ENCODE data around the gene SLC17A5.
A peak's percentile ranks its signal among the peaks of the same experiment; 100 is the strongest.
"Not testable (repeated sequence)": the region's sequence is repeated elsewhere in the genome, so short reads cannot be mapped to it uniquely, and the experiment has no call there.

The SLC17A5 gene

DNA sequence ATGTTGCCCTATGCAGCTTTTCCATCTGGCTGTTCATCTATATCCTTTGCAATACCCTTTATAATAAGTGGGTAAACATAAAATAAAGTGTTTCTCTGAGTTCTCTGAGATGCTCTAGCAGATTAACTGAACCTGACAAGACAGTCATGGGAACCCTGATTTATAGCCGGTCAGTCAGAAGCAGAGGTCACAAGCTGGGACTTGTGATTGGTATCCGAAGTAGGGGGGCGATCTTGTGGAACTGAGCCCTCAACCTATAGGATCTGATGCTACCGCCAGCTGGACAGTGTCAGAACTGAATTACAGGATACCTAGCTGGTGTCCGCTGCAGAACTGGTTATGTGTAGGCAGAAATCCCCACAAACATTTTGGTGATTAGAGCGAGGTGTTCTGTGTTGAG lies 39.0 kb downstream of the SLC17A5 start:
- no peak for DNase-seq (ENCODE audit: low read depth, low spot score)

DNA sequence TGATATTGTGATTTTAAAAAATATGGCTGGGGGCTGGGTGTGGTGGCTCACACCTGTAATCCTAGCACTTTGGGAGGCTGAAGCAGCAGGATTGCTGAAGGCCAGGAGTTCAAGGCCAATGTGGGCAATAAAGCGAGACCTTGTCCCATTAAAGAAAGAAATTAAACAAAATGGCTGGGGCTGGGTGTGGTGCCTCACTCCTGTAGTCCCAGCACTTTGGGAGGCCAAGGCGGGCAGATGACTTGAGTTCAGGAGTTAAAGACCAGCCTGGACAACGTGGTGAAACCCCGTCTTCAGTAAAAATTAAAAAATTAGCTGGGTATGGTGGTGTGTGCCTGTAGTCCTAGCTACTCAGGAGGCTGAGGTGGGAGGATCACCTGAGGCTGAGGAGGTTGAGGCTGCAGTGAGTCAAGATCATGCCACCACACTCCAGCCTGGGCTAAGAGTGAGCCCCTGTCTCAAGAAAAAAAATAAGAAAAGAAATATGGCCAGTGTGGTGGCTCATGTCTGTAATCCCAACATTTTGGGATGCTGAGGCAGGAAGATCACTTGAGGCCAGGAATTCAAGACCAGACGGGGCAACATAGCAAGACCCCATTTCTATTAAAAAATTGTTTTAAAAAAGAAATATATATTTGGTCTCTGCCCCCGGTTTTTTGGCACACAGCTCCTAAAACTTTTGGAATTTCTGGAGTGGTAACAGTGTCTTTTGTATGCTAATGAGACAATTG lies 39.8 kb downstream of the SLC17A5 start:
- no peak for DNase-seq (ENCODE audit: low read depth, low spot score)

DNA sequence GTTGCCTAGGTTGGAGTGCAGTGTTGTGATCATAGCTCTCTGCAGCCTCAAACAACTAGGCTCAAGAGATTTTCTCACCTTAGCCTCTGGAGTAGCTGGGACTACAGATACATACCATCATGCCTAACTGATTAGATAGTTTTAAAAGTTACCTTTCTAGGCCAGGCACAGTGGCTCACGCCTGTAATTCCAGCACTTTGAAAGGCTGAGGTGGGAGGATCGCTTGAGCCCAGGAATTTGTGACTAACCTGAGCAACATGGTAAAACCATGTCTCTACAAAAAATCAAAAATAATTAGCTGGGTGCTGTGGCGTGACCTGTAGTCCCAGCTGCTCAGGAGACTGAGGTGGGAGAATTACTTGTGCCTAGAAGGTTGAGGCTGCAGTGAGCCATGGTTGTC lies 41.2 kb downstream of the SLC17A5 start:
- no peak for DNase-seq (ENCODE audit: low read depth, low spot score)

DNA sequence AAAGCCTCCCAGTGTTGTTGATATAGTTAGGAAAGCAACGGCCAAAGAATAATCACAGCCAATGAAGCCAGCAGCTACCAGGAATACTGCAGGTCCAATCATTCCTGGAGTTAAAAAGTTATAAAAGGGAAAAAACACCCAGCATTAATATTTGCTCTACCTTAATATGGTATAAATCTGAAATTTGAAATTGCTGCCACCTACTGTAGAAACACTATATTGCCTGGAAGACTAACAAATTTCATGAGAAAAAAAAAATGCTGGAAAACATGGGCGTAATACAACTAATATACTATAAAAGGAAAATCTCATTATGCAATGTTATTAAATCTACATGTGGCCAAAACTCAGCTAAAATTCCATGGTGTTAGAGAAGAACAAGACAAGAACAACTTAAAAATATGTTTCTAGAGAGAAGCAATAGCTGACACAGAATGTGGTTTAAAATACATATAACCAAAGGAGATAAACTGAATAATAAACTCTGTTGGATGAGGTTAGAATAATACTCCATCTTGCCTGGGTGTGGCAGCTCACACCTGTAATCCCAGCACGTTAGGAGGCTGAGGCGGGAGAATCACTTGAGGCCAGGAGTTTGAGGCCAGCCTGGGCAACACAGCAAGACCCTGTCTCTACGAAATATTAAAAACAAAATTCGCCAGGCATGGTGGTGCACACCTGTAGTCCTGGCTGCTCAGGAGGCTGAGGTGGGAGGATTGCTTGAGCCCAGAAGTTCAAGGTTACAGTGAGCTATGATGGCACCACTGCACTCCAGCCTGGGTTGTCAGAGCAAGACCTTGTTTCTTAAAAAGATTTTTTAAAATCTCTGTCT lies 43.1 kb downstream of the SLC17A5 start:
- no peak for DNase-seq (ENCODE audit: low read depth, low spot score)

DNA sequence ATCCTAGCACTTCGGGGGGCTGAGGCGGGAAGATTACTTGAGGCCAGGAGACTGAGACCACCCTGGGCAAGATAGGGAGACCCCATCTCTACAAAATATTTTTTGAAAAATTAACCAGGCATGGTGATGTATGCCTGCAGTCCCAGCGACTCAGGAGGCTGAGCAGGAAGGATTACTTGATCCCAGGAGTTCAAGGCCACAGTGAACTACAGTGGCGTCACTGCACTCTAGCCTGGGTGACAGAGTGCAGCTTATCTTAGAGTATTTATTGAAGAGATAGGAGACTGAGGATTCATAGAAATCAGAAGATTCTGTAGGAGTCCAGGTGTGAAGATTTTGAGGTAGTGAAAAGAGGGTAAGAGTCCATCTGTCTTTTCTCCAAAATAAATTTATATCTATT lies 45.0 kb downstream of the SLC17A5 start:
- DNase-seq (ENCODE audit: low read depth, low spot score): no peak

DNA sequence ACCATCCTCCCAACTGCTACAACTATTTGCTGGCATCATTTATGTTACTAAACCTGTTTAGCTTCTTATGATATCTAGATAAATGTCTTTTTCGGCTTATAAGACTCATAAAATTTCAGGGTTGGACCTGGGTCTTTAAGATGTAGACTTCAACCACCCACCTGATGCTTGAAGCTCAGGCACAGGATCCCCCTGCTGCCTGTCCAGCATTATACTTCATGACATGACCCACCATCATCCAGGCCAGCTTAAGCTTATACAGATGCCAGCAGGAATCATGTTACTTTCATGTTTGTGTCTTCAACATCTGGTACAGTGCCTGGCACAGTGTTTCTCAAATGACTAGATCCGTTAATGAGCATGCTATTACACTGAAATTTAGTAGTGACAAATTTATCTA lies 47.4 kb downstream of the SLC17A5 start:
- no peak for DNase-seq (ENCODE audit: low read depth, low spot score)

DNA sequence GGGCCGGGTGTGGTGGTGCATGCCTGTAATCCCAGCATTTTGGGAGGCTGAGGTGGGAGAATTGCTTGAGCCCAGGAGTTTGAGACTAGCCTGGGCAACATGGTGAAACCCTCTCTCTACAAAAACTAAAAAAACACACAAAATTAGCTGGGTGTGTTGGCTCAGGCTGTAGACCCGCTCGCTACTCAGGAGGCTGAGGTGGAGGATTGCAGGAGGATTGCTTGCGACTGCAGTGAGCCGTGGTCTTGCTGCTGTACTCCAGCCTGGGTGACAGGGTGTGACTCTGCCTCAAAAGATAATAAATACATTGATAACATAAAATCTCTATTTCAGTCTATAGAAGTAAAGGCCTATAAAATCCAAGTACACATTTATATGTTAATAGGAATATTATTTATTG lies 49.3 kb downstream of the SLC17A5 start:
- DNase-seq (ENCODE audit: low read depth, low spot score): no peak

DNA sequence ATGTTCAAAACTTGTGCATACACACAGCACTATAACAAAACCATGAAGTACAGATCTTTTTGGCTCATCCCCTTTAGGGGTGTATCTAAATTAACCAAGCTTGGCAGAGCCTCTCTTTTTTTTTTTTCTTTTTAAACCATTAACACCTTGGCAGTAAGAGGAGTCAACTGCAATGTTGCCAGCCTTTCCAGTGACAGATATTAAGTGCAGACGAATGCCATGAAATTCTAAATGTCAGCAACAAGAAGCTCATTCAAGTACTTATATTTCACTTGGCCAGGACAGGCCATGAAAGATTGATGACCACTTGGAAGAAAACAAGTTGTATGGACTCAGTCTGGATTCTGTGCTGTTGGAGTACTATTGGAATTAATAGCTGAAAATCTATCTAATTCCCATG lies 49.8 kb downstream of the SLC17A5 start:
- DNase-seq (ENCODE audit: low read depth, low spot score): no peak

DNA sequence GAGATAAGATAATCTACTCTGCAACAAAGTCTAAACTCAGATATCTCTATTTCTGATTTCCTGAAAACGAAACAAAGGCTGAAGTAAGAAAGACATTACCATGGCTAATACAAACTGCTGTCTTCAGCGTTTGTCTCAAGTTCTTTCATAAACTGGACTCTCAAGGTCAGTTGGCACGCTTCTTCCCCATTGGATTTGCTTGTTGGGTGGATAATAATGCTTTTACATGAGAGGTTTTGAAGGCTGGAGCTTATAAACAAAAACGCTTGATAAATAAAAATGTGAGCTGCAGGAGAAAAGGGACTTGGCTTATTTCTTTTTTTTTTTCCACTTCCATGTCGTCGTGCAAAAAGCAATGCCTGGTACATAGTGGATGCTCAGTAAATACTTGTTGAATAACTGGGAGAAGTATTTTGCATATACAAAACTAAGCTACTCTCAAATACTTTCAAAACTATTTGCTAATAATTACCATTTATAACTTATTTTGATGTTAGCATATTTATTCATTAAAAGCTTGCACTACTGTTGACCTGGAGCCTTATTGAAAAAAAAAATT lies 67.3 kb downstream of the SLC17A5 start:
- no peak for DNase-seq (ENCODE audit: low read depth, low spot score)

DNA sequence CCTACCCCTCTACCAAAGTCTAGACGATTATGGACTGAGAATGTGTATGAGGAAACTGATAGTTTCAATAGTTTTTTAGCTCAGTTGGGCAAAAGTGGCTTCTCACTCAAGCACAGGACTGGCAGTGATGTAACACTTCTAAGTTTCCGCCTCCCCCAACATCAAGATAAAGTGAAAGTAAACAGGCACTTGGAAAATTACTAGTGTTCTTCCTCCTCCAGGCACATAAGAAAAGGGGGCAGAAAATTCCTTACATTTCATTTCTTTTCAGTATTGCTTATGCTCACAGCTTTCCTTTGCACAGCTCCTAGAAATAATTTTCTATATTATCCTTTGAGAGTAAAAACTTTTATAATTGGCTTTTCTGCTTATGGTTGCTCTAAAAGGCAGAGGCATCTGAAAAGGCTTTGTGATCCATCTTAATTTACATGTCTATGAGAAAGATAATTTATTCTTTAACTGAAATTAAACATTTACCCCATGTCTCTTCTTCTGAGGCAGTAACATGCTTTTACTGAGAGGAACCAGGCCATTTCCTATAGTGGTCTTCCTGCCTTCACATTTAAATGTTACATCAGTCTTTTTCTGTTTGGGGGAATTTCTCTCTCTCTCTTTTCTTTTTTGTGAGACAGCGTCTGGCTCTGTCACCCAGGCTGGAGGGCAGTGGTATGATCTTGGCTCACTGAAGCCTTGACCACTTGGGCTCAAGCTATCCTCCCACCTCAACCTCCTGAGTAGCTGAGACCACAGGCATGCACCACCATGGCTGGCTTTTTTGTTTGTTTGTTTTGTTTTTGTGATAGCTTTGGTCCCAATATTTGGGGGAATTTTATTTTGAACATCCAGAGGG lies 68.0 kb downstream of the SLC17A5 start:
- DNase-seq (ENCODE audit: low read depth, low spot score): no peak

DNA sequence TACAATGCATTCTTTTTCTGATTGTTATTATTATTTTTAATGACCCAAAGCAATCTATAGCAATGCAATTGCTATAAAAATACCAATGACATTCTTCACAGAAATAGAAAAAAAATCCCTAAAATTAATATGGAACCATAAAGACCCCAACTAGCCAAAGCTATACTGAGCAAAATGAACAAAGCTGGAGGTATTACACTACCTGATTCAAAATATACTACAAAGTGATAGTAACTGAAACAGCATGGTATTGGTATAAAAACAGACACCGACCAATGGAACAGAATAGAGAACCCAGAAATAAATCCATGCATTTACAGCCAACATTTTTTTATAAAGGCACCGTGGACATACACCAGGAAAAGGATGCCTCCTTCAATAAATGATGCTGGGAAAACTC lies 72.5 kb downstream of the SLC17A5 start:
- no peak for DNase-seq (ENCODE audit: low read depth, low spot score)

DNA sequence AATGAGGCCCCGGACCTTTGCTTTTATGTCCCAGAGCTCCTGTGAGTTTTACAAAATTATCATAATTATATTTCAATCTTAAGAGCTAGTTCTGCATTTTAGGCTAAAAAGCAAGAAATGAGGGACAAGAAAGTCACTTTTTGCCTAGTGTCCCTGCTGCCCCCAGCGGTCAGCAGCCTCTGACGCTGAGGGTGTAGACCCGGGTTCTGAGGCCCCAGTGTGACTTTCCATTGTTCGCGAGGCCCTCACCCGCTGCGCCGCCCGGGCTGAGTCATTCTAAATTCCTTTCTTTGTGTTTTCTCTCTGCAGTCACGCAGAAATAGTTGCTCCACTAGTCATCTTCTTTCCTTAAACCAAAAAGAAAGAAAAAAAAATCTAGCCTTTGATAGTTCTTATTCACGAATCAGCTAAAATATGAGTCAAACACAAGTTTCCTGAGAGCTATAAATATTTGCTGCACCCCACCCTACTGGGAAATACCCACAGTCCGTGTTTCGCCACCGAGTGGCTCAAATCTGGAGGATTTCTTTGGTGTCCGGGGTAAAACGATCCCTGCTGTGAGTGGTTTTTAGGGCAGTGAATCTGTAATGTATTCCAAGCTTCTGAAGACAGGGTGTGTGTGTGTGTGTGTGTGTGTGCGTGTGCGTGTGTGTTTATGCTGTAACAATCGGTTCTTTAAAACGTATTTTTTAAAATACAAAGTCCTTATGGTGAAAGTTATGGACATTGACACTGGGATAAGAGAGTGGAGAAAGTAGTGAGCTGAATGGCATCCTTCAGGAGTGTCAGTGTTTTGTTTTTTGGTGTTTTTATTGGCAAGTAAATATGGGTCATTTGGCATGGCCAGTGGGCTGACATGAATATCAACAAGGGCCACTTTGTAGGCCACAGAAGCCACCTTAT lies 73.3 kb downstream of the SLC17A5 start:
- DNase-seq (ENCODE audit: low read depth, low spot score): peak; percentile 58

DNA sequence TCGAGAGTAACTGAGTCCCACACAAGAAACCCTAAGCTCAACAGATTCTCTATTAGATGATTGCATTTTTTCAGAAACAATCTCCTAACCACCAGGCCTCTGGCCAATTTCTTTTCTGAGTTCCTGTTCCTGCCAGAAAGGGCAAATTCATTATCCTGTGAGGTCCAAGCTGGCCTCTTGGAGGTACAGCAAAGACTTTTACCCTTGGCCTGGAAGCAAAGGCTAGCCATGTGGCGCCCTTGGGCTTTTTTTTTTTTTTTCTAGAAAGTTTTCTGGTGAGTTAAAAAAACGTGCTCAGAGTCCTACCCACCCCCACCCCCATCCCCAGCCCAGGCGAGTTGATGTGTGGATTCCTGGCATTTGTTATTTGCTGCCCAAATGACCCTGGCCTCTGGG lies 73.9 kb downstream of the SLC17A5 start:
- no peak for DNase-seq (ENCODE audit: low read depth, low spot score)

DNA sequence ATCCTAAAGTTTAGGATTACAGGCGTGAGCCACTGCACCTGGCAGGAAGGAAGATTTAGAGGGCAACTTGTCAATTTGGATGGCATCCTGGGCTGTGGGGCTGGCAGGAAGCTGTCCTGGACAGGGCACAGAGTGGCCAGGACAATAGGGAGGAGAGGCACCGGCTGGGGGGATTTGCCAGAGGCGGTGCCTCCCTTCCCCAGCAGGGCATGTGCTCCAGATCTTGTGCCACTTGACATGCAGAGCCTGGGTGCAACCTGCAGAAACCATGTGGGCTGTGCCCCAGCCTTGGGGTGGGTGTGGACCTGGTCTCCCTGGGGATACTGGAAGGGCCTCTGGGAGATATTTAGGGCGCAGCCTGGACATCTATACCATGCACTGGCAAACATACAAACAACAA lies 74.4 kb downstream of the SLC17A5 start:
- DNase-seq (ENCODE audit: low read depth, low spot score): no peak

DNA sequence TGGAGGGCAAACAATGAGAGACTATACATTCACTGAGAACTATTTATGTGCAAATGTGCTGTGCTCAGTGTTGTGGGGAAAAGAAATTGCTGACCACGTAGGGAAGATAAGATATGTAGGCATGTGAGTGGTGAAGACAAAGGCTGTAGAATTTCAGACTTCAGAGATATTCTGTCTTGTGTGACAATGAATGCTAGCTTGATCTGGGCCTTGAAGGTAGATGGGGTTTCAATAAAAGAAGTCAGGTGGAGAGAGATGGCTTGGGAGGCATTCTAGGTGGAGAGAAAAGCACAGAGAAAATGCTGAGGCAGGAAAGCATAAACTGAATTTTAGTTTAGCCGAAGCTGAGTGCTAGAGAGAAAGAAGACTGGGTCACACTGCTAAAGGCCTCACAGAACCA lies 76.1 kb downstream of the SLC17A5 start:
- no peak for DNase-seq (ENCODE audit: low read depth, low spot score)

DNA sequence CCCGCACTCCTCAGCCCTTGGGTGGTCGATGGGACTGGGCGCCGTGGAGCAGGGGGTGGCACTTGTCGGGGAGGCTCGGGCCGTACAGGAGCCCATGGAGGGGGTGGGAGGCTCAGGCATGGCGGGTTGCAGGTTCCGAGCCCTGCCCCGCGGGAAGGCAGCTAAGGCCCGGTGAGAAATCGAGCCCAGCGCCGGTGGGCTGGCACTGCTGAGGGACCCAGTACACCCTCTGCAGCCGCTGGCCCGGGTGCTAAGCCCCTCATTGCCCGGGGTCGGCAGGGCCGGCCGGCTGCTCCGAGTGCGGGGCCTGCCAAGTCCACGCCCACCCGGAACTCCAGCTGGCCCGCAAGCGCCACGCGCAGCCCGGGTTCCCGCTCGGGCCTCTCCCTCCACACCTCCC lies 81.3 kb downstream of the SLC17A5 start:
- not testable (repeated sequence) for DNase-seq (ENCODE audit: low read depth, low spot score)

DNA sequence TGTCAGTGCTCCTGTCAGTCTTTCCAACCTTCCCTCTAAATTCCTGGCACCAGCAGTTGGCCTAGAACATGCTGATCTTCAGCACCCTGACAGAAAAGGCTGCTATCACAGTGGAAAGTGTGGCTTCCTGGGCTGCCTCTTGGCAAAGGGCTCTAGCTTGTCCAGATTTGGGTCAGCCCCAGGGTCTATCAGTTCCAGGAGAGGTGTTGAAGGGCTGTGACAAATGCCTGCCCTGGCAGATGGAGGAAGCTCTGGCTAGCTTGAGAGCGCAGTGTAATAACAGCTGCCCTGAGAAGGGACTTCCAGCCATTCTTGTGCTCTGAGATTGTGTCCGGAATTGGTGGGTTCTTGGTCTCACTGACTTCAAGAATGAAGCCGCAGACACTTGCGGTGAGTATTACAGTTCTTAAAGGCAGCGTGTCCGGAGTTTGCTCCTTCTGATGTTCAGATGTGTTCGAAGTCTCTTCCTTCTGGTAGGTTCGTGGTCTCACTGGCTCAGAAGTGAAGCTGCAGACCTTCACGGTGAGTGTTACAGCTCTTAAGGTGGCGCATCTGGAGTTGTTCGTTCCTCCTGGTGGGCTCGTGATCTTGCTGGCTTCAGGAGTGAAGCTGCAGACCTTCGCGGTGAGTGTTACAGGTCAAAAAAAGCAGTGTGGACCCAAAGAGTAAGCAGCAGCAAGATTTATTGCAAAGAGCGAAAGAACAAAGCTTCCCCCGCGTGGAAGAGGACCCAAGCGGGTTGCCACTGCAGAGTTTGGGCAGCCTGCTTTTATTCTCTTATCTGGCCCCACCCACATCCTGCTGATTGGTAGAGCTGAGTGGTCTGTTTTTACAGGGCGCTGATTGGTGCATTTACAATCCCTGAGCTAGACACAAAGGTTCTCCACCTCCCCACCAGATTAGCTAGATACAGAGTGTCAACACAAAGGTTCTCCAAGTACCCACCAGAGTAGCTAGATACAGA lies 82.3 kb downstream of the SLC17A5 start:
- not testable (repeated sequence) for DNase-seq (ENCODE audit: low read depth, low spot score)

DNA sequence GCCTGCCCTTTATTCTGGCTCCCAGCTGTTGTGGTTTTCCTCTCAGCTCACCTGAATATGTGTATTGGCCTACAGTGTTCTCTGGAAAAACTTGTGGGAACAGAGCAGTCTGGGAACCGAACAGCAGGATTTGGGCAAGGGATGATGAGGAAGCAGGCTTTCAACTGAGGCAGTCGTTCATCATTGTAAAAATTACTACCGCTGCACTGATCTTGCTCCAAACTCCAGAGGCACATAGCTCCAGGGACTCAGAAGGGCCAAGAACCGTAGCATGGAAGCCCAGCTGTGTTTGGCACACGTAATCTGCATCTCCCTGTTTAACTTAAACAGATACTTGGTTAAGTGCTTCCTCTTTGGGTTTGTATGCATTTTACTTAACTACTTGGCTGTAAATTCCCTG lies 84.7 kb downstream of the SLC17A5 start:
- DNase-seq (ENCODE audit: low read depth, low spot score): no peak

DNA sequence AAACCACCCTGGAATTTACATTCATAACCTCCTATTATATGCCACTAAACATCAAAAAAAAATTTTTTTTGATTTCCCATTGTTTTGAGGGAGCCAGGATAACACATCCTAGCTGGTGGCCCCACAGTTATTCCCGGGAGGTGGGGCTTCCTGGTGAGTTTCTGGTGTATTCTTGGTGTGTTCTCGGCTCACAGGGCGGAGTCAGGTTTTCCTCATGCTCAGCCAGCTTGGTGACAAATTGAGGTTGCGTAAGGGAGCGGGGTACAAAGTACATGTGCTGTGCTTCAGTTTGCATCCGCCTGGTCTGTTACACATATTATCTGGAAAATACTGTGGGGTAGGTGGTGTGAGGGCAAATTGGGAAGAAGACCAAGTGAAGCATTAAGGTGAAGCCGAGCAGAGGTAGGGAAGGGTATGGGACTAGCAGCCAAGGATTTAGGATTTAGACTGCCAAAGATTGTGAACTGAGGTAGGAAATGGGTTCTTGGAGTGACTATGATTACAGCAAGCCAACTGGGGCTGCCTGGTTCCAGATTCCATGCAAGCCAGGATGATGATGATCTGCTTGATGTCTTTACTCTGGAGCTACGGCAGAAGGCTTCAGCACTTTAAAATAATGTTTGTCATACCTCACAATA lies 86.7 kb downstream of the SLC17A5 start:
- no peak for DNase-seq (ENCODE audit: low read depth, low spot score)

Measured in activated naive CD8-positive, alpha-beta T cell treated with anti-CD3 and anti-CD28 coated beads, Interleukin-2, amount 50 U/mL, for 16 hours (primary cell).